ENCODE results near the gene MYO7B. TPM values are rescaled to one million over a fixed set of nuclear protein-coding genes. Genes with fewer than 3 reads are reported as not detected.
A peak's percentile ranks its signal among the peaks of the same experiment; 100 is the strongest.

MYO7B gene
- polyA plus RNA-seq, 10 donors, result 0.36 to 2.3 (median 1.0) TPM

GRCh38 chr2:127648321-127648720 is 112.8 kb downstream of the MYO7B start:
- no peak for DNase-seq

- DNase-seq, result no peak
Observed at GRCh38 chr2:127649100-127649611, 113.7 kb downstream of the MYO7B start.

GRCh38 chr2:127649684-127650040 is 114.2 kb downstream of the MYO7B start:
- peak; percentile 60 to 81 (median 80) for DNase-seq

- no peak for DNase-seq
Observed at GRCh38 chr2:127650041-127650784, 114.7 kb downstream of the MYO7B start.

GRCh38 chr2:127650785-127651380 is 115.4 kb downstream of the MYO7B start:
- DNase-seq, result no peak

- DNase-seq, result no peak
Observed at GRCh38 chr2:127651381-127651809, 115.9 kb downstream of the MYO7B start.

GRCh38 chr2:127651971-127652550 is 116.6 kb downstream of the MYO7B start:
- DNase-seq, result peak; percentile 50 to 88 (median 60)

GRCh38 chr2:127652786-127653357 is 117.4 kb downstream of the MYO7B start:
- DNase-seq, result no peak

DNA sequence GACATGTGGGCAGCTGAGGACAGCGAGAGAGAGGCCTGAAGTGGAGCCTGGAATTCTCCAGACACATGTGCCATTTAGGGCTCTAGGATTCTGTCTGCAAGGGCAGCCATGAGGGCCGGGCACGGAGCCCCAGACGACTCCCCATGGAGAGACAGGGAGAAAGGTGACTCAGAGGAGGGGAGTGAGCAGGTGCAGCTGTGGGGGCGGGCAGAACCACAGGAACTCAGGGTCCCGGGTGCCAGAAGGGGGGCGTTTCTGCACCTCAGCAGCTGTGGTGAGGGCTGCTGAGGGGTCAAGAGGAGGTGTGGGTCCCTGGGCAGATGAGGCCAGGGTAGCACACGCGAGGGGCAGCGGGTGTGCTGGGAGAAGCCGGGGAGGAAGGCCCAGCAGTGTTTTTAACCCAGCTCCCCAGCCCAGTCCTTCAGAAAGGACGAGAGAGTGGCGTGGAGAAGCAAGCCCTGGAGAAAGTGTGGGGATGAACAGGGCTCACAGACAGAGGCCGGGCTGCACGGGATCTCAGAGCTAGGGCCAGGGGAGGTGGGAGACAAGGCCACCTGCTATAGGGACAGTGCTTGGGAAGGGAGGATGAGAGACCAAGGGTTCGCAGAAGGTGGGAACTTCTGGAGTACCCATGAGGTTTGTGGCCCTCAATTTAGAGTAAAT is 118.1 kb downstream of the MYO7B start:
- DNase-seq, result no peak

- DNase-seq, result no peak
Observed at GRCh38 chr2:127654084-127654837, 118.8 kb downstream of the MYO7B start.

DNA sequence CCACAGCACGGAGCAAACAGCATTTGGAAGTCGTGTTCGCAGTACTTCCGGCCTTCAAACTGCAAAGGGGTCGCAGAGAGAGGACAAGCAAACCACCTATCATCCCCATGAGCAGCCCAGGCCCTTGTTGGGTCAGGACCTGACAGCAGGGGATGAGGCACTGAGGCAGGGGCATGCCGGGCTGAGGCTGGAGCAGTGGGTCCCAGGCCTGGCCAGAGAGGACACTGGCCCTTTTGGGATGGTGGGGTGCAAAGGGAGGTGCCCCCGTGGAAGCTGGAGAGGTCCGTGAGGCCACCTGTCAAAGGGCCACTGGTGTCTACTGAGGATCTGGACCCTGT is 119.3 kb downstream of the MYO7B start:
- DNase-seq, result no peak

DNA sequence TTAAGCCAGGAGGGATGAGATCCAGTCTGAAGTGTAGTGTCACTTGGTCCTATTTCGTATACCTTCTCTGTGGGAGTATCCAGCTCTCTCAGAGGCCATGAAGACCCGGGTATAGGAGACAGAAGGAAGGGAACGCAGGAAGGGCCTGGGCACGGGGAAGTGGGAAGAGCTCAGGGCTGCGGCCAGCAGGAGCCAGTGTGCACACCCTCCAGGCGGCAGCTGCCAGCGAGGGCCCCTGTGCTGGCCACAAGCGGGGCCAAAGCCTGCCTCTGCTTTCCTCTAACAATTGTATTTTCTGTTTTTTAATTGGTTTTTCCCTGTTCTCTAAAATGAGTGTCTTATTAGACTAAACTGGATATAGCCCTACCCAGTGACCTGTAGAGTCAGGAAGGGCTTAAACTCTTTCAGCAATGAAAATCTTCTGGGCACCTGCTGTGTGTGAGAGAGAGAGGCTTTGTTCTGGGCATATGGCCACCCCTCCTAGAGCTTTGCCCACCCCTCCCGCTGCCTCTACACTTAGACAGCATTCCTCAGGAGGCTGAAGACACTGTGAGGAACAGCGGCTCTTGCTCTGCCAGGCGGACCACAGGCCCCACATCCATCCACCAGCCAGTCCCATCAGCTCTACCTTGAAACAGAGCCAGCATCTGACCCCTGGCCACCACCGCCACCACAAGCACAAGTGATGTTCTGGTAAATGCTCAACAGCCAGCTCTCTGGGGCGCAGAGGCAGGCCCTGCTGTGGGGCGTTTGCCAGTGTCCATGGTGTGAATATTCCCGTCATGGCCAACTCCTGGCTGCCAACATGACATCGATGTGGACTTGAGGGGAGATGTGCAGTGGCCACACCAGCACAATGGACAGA is 120.0 kb downstream of the MYO7B start:
- DNase-seq, result no peak

DNA sequence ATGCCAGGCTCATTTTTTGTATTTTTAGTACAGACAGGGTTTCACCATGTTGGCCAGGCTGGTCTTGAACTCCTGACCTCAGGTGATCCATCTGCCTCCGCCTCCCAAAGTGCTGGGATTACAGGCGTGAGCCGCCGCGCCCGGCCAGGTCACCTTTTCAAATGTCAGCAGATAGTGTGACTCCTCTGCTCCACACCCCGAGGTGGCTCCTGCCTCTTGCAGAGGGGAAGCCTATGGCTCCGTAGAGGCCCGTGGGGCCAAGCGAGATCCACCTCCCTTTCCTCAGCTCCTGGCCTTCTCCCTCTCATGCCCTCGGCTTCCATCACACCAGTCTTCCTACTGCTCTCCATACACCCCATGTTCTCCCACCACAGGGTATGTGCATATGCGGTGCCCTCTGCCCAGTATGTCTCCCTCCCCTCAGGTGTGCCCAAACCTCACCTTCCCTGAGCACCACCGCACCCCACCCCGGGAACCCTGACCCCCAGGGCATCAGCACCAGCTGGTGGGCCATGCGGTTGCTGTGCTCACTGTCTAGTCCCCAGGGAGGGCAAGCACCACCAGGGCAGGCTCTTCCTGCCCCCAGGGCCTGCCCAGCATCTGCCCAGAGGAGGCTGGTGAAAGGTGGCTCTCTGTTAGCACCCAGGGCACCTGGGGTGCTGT is 121.2 kb downstream of the MYO7B start:
- DNase-seq, result no peak

DNA sequence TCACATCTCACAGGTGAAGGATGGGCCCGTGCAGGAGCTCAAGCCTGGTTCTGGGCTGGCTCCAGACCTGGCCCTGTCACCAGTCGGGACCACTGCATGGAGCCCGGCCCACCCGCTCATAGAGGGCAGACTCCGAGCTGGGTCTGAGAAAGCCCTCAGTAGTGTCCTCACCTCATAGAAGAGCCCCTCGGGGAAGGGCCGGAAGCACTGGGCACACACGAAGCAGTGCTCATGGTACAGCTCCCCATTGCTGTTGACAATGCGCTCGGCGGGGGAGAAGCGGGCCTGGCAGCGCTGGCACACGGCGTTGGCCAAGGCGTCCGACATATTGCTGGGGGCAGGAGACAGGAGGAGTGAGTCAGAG is 121.7 kb downstream of the MYO7B start:
- DNase-seq, result no peak

DNA sequence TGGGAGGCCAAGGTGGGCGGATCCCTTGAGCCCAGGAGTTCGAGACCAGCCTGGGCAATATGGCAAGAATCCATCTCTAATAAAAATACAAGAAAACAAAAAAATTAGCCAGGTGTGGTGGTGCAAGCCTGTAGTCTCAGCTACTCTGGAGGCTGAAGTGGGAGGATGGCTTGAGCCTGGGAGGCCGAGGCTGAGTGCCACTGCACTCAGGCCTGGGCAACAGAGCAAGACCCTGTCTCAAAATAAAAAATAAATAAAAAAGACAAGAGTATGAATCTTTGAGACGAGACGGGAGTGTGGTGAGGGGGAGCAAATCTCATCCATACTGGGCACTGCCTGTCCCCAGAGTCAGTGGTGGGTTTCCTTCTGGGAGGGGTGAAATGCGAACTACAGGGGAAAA is 122.7 kb downstream of the MYO7B start:
- DNase-seq, result no peak

GRCh38 chr2:127658641-127659407 is 123.3 kb downstream of the MYO7B start:
- DNase-seq, result no peak

GRCh38 chr2:127659408-127660290 is 124.2 kb downstream of the MYO7B start:
- no peak for DNase-seq

DNA sequence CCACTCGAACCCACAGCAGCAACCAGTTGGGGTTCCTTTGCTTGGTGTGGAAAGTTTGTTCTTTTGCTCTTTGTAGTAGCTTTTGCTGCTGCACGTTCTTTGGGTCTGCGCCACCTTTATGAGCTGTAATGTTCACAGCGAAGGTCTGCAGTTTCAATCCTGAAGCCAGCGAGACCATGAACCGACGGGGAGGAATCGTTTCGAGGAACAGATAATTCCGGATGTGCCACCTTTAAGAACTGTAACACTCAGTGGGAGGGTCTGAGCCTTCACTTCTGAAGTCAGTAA is 124.8 kb downstream of the MYO7B start:
- no peak for DNase-seq

Measured in muscle of back (tissue), 11 donors.